K562 (cell line): ENCODE measurements around the gene HDAC3. TPM values are rescaled to one million over a fixed set of nuclear protein-coding genes. Genes with fewer than 3 reads are reported as not detected.

Experiments used
- ATAC-seq: fragments of 200-7000 bp; cut with Tn5 transposase; 3 replicates; pipeline ENCODE4 v1.9.1; 2020; ENCODE audit warnings: moderate library complexity
- BruUV-seq: library from RNA; stranded (reverse); fragments of 400-500 nt; replicated peaks from 2 replicates; lab custom pipeline; 2021; lab: Mats Ljungman, UMichigan
- CTCF ChIA-PET: fragments of 300-600 bp; formaldehyde crosslinking; extraction: SDS; loops from one replicate; lab custom pipeline; 2021; ENCODE audit warnings: low intra/inter-chr PET ratio; lab: Yijun Ruan, JAX
- POLR2A ChIA-PET: fragments of 300-600, 350-650 bp; sonication (Branson Sonifier 250); formaldehyde crosslinking; extraction: SDS; loops from one replicate; lab custom pipeline; 2021; ENCODE audit warnings: antibody characterized with exemption, inconsistent platforms; lab: Yijun Ruan, JAX
- DNase-seq, 4 experiments: peaks; one replicate each; pipeline versions ENCODE4 v3.0.0 to v3.0.0-alpha.2; 2011 to 2018; ENCODE audit warnings: low spot score in 3 of 4, mixed read lengths in 3 of 4; ENCODE audit errors: extremely low read depth in 1 of 4
- FAIRE-seq: peaks from 2 replicates; lab custom pipeline; 2011; peaks lifted over from hg19 to GRCh38; lab: Jason Lieb, UNC
- H2AFZ ChIP-seq: 2 replicates; pipeline ENCODE4 v1.6.0; 2011; ENCODE audit warnings: low read depth, low read length, control low read depth, inconsistent platforms
- H3K27ac ChIP-seq: fragments of 200-600 bp; 3 replicates; pipeline ENCODE4 v1.8.0; 2011; ENCODE audit warnings: low read depth, mild to moderate bottlenecking, control low read depth, inconsistent platforms, low read length, moderate library complexity, mixed read lengths; ENCODE audit errors: extremely low read depth
- H3K27me3 ChIP-seq, 2 experiments: fragments of 300-600 bp in 1 of 2; 2 replicates in 1 of 2; 3 replicates in 1 of 2; pipeline versions ENCODE4 v1.6.0 to v1.8.0; 2011; ENCODE audit warnings: inconsistent platforms in 2 of 2, low read length in 2 of 2, mild to moderate bottlenecking in 1 of 2, mixed read lengths in 1 of 2, moderate library complexity in 1 of 2; ENCODE audit not compliant: control insufficient read depth in 2 of 2, insufficient read depth in 2 of 2
- H3K36me3 ChIP-seq: fragments of 300-600 bp; 3 replicates; pipeline ENCODE4 v1.8.0; 2011; ENCODE audit warnings: mild to moderate bottlenecking, low read length, inconsistent platforms; ENCODE audit not compliant: control insufficient read depth, insufficient read depth
- H3K4me1 ChIP-seq, 2 experiments: fragments of 200-600 bp in 1 of 2; replicated peaks in 1 of 2; 2 replicates in 1 of 2; 3 replicates in 1 of 2; pipeline versions ENCODE4 v1.5.1 to v1.8.0; 2011; ENCODE audit warnings: inconsistent platforms in 2 of 2, low read length in 2 of 2, mild to moderate bottlenecking in 1 of 2, mixed read lengths in 1 of 2, moderate library complexity in 1 of 2; ENCODE audit not compliant: control insufficient read depth in 2 of 2, insufficient read depth in 2 of 2
- H3K4me2 ChIP-seq: 2 replicates; pipeline ENCODE4 v1.6.1; 2011; ENCODE audit warnings: low read length, control low read depth, inconsistent platforms, mixed read lengths; ENCODE audit not compliant: insufficient read depth
- H3K4me3 ChIP-seq: fragments of 200-600 bp; sonication (generic), shearing (Covaris generic); 2 replicates; pipeline ENCODE4 v1.5.1; 2016; ENCODE audit warnings: control low read depth, inconsistent platforms
- H3K79me2 ChIP-seq: fragments of 200-600 bp; 3 replicates; pipeline ENCODE4 v1.8.0; 2011; ENCODE audit warnings: low read length, inconsistent platforms; ENCODE audit not compliant: control insufficient read depth, insufficient read depth
- H3K9ac ChIP-seq, 2 experiments: 2 replicates each; pipeline versions ENCODE4 v1.6.0 to v1.6.1; 2011; ENCODE audit warnings: low read depth in 2 of 2, low read length in 2 of 2, control low read depth in 1 of 2, inconsistent platforms in 1 of 2, mild to moderate bottlenecking in 1 of 2, mixed read lengths in 1 of 2; ENCODE audit not compliant: insufficient read depth in 1 of 2
- H3K9me1 ChIP-seq: one replicate; pipeline ENCODE4 v1.6.0; 2011; ENCODE audit warnings: inconsistent platforms, mild to moderate bottlenecking, low read length, moderate library complexity; ENCODE audit not compliant: control insufficient read depth, insufficient read depth
- H3K9me3 ChIP-seq: replicated peaks from 2 replicates; pipeline ENCODE4 v1.5.1; 2011; ENCODE audit warnings: low read depth, low read length, inconsistent platforms; ENCODE audit not compliant: control insufficient read depth, insufficient read depth
- H4K20me1 ChIP-seq: replicated peaks from 2 replicates; pipeline ENCODE4 v1.6.1; 2011; ENCODE audit warnings: low read length, inconsistent platforms, mixed read lengths; ENCODE audit not compliant: control insufficient read depth, insufficient read depth
- AFF1 ChIP-seq, 2 experiments: fragments of 450-650 bp; IDR thresholded peaks; 2 replicates each; pipeline ENCODE4 v1.6.1; 2018; ENCODE audit warnings: mild to moderate bottlenecking in 2 of 2, low read depth in 1 of 2; ENCODE audit not compliant: partially characterized antibody in 2 of 2
- CC2D1A ChIP-seq: fragments of 450-650 bp; IDR thresholded peaks from 2 replicates; pipeline ENCODE4 v1.6.1; 2017; ENCODE audit warnings: mild to moderate bottlenecking
- EZH2 ChIP-seq: IDR thresholded peaks from 2 replicates; pipeline ENCODE4 v1.6.1; 2012; ENCODE audit warnings: low read depth, mild to moderate bottlenecking, inconsistent platforms, low read length, borderline replicate concordance
- FOXJ2 ChIP-seq: fragments of 200-800 bp; sonication (Bioruptor generic); IDR thresholded peaks from 2 replicates; pipeline ENCODE4 v1.6.1; 2016; ENCODE audit warnings: missing genetic modification characterization, missing compliant biosample characterization
- GATAD2B ChIP-seq: fragments of 450-650 bp; IDR thresholded peaks from 2 replicates; pipeline ENCODE4 v1.6.1; 2017; ENCODE audit warnings: mild to moderate bottlenecking, borderline replicate concordance
- HBP1 ChIP-seq: fragments of 450-650 bp; formaldehyde crosslinking; IDR thresholded peaks from 2 replicates; pipeline ENCODE4 v1.4.0; 2022; ENCODE audit warnings: missing genetic modification characterization
- HMBOX1 ChIP-seq: sonication (generic); IDR thresholded peaks from 2 replicates; pipeline ENCODE4 v1.6.1; 2016
- KLF10 ChIP-seq: fragments of 250-450 bp; sonication (Bioruptor Pico); IDR thresholded peaks from 2 replicates; pipeline ENCODE4 v1.6.1; 2021; ENCODE audit warnings: matching md5 sums
- MEF2A ChIP-seq: IDR thresholded peaks from 2 replicates; pipeline ENCODE4 v1.6.1; 2011; ENCODE audit warnings: low read depth, mild to moderate bottlenecking, low read length, moderate library complexity; ENCODE audit not compliant: control insufficient read depth
- MYNN ChIP-seq, 2 experiments: sonication (generic); formaldehyde crosslinking in 1 of 2; IDR thresholded peaks; 2 replicates each; pipeline versions ENCODE4 v1.5.0 to v1.6.1; 2016 to 2020; ENCODE audit warnings: antibody characterized with exemption in 1 of 2, missing genetic modification reagents in 1 of 2
- ZNF445 ChIP-seq: fragments of 250-450 bp; sonication (Bioruptor Pico); IDR thresholded peaks from 2 replicates; pipeline ENCODE4 v1.4.0; 2020; ENCODE audit warnings: low read depth, mild to moderate bottlenecking, moderate library complexity
- ZNF668 ChIP-seq: fragments of 250-450 bp; sonication (Bioruptor Pico); IDR thresholded peaks from 2 replicates; pipeline ENCODE4 v1.8.0; 2022; ENCODE audit warnings: mild to moderate bottlenecking, inconsistent platforms
- ZNF699 ChIP-seq: fragments of 250-450 bp; sonication (Bioruptor Pico); IDR thresholded peaks from 2 replicates; pipeline ENCODE4 v1.8.0; 2021; ENCODE audit warnings: mild to moderate bottlenecking, moderate library complexity; ENCODE audit not compliant: insufficient replicate concordance
- WGBS: fragments of 100-300 bp; shearing (Covaris generic); methylation state at CpG from one replicate; pipeline ENCODE4 v1.1.6; 2016; ENCODE audit warnings: low coverage, mixed read lengths; ENCODE audit not compliant: insufficient coverage; ENCODE audit errors: missing lambda C conversion rate; 5-methylcytosine and 5-hydroxymethylcytosine counted together
- in situ Hi-C: fragments of 300-500 bp; cut with MboI; formaldehyde crosslinking; loops from 4 replicates; pipeline ENCODE4 v1.15.0; 2018; ENCODE audit warnings: inconsistent platforms, mixed read lengths
- intact Hi-C: fragments of 100-400 bp; cut with micrococcal nuclease; formaldehyde crosslinking; loops from 2 replicates; pipeline ENCODE4 v1.14.2; 2022
- polyA plus RNA-seq, 8 experiments: library from polyadenylated mRNA; depleted of rRNA in 4 of 8; stranded (reverse) in 5 of 8; unstranded in 3 of 8; fragments of >200 nt; fragmentation: Nextera tagmentation in 2 of 8; fragmentation: Illumina TruSeq in 1 of 8; extraction: Ambion mirVana in 2 of 8; extraction: Trizol in 1 of 8; gene quantifications; 2 replicates each; pipeline versions ENCODE4 v1.2.1 to v1.2.3, GENCODE V29; 2011 to 2014; ENCODE audit warnings: inconsistent platforms in 1 of 8, missing spikeins in 1 of 8
- total RNA-seq, 7 experiments: library from RNA; depleted of rRNA in 6 of 7; stranded (reverse); fragments of >200 nt in 6 of 7; fragmentation: Illumina TruSeq in 2 of 7; extraction: Trizol in 2 of 7; gene quantifications; 2 replicates each; pipeline versions ENCODE4 v1.2.1 to v1.2.3, GENCODE V29; 2011 to 2021; ENCODE audit warnings: low replicate concordance in 1 of 7
- TF ChIP-seq, protein P1 (sequence below): fragments of 250-450 bp; sonication (Bioruptor Pico); IDR thresholded peaks from 2 replicates; pipeline ENCODE4 v1.8.0; 2022; ENCODE audit warnings: inconsistent platforms, mild to moderate bottlenecking, moderate library complexity, borderline replicate concordance

Gene HDAC3
- total and polyA plus RNA-seq, 9 of the 15 experiments (the other 6 are each of a cell fraction or from before 2014, with no cell fraction given): 89.7 to 191 (median 119) TPM

- Histone ChIP-seq H3K27me3 (no peaks in the 10 kb centered on the region), H3K79me2 (peaks cover 99% of the 10 kb centered on the region), H2AFZ (no peak overlapping the region), H3K9me1 (no peaks in the 10 kb centered on the region), H3K4me1 (peaks cover 9 to 51% of the 10 kb centered on the region in 2 experiments; a peak in 4 of 5 replicates), H3K36me3 (peaks cover 55% of the 10 kb centered on the region), H3K4me3 (no peak overlapping the region), H4K20me1 (0 out of 2 replicates have a peak, but pooled peaks cover 4% of the 10 kb centered on the region), H3K9ac (peak overlapping the region in 1 of 2 experiments; percentile 37; a peak in 2 of 4 replicates), H3K4me2 (peak overlapping the region; percentile 31; the same call in 1 of the 2 replicates), H3K9me3 (no peaks in the 10 kb centered on the region), H3K27ac (peak overlapping the region; percentile 86; the same call in 2 of the 3 replicates)
- CTCF ChIA-PET: no interaction called here
- DNase-seq (peak in 1 of 4 experiments; percentile 32), FAIRE-seq (no peak), ATAC-seq (peak; percentile 29)
- BruUV-seq: no TSS peak
- intact Hi-C loops (no loop called here), in situ Hi-C loops (no loop called here)
- WGBS: 30% methylated on average over 2 of the region's 2 CpGs
- POLR2A ChIA-PET: interaction anchor here (1.6 to 3.2 kb wide), 4 partner anchors 9 to 15 kb away, joined by 3 to 16 read pairs (median 8); partner anchors contain the start of gene DIAPH1
- TF ChIP-seq ZNF699 (CRISPR knock-in tag): no peak
- TF ChIP-seq, protein P1, sequence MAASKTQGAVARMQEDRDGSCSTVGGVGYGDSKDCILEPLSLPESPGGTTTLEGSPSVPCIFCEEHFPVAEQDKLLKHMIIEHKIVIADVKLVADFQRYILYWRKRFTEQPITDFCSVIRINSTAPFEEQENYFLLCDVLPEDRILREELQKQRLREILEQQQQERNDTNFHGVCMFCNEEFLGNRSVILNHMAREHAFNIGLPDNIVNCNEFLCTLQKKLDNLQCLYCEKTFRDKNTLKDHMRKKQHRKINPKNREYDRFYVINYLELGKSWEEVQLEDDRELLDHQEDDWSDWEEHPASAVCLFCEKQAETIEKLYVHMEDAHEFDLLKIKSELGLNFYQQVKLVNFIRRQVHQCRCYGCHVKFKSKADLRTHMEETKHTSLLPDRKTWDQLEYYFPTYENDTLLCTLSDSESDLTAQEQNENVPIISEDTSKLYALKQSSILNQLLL (CRISPR knock-in tag): no peak
- TF ChIP-seq MEF2A: no peak
- TF ChIP-seq ZNF445 (CRISPR knock-in tag): no peak
- TF ChIP-seq EZH2: no peak
- 0 out of 2 replicates have a peak, but pooled peaks have one; percentile 4 for TF ChIP-seq HMBOX1
- TF ChIP-seq CC2D1A: no peak
- TF ChIP-seq GATAD2B: 0 out of 2 replicates have a peak, but pooled peaks have one; percentile 13
- no peak for TF ChIP-seq MYNN (IDR thresholded peaks at IDR 0.05)
- TF ChIP-seq MYNN (CRISPR knock-in tag; IDR thresholded peaks at IDR 0.05): no peak
- TF ChIP-seq FOXJ2 (tag): no peak
- TF ChIP-seq KLF10 (CRISPR knock-in tag): no peak
- peak in 1 of 2 experiments; percentile 14 for TF ChIP-seq AFF1 (IDR thresholded peaks at IDR 0.05; ENCODE audit: low read depth in 1 of 2, partially characterized antibody in 2 of 2)
- TF ChIP-seq ZNF668 (CRISPR knock-in tag): no peak
- no peak for TF ChIP-seq HBP1 (CRISPR knock-in tag)
These were observed 28.6 kb downstream of the HDAC3 start for GRCh38 chr5:141608046-141608445.
